NCI-H1048 (cell line): ENCODE results near the gene MS4A18.
A peak's percentile ranks its signal among the peaks of the same experiment; 100 is the strongest.

ENCODE experiments used
- DNase-seq: peaks from one replicate; lab custom pipeline; 2025; lab: John Stamatoyannopoulos, UW

Gene MS4A18

DNA sequence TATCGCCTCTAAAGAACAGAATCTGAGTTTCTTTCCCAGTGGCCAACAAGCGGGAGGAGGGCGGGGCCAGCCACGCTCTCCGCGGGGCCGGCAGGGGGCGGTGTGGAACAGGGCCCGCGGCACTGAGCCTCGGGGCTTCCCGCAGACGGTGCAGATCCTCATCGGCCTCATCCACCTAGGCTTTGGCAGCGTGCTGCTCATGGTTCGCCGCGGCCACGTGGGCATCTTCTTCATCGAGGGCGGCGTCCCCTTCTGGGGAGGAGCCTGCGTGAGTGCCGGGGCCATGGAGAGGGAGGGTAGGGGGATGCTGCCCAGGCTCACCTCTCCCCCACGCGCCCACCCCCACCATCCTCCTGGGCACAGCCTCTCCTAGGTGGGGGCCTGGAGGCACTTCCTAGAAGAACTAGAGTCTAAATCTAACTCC, 42.9 kb downstream of the MS4A18 start:
- no peak for DNase-seq

DNA sequence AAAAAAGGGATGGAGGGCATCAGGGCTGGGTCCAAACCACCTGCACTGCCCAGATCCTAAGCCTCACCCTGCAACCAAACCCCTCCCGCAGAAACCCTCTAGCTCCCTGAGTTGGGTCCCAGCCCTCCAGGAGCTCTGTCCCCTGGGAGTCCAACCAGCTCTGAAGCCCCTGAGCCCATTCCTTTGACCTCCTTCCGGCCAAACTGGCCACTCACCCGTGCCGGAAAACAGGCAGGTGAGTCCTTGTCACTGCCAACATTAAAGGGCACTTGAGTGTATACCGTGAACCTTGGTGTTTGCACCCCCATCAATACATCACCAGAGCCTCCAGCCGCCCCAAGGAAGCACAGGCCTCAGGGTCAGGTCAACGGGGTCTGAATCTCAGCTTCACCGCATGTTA, 43.7 kb downstream of the MS4A18 start:
- DNase-seq = no peak

DNA sequence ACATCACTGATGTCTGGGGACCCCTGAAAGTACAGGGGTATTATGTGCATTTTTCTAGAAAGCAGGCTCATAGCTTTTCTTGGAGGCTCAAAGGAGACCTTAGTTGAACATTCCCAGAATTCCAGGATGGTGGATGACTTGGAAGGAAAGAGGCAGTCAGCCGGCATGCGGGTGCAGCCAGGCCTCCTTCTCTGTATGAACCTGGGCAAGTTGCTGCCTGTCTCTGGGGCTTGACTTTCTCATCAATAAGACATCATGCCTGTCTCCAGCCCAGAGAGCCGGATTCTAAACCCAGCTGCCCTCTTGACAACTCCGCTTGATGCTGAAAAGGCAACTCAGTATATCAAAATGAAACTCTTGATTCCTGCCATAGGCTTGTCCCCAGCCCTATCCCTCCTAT, 44.8 kb downstream of the MS4A18 start:
- DNase-seq = no peak

DNA sequence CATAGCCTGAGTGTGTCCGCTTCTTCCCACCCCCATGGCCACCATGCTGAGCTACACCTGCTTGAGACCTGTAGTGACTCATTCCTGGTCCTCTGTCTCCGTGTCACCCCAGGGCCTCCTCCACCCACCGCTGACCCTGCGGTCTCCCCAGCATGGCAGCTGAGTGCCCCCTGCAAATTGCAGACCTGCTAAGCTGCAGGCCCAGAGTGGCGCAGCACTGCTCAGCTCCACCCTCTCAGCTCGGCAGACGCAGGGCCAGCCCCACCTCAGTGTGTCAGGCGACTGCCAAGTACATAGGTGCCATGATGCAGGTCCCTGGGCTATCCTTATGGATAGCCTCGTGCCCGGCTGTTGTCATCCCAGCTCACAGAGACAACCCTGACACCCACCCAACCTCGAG, 45.3 kb downstream of the MS4A18 start:
- DNase-seq = no peak

DNA sequence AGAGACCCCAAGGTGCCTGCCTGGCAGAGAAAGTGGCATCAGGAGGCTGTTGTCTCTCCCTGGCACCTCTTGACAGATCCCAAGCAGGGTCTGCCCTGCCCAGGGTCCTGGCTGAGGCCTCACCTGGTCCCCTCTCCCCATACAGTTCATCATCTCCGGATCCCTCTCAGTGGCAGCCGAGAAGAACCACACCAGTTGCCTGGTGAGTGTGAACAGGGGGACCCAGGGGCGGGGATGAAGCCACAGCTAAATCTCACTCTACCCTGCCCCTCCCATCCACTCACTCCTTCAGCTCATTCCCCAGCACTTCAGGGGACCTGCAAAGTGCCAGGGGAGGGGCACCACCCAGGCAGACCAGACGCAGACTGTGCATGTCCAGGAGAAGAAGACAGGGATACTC, 46.6 kb downstream of the MS4A18 start:
- DNase-seq = no peak

DNA sequence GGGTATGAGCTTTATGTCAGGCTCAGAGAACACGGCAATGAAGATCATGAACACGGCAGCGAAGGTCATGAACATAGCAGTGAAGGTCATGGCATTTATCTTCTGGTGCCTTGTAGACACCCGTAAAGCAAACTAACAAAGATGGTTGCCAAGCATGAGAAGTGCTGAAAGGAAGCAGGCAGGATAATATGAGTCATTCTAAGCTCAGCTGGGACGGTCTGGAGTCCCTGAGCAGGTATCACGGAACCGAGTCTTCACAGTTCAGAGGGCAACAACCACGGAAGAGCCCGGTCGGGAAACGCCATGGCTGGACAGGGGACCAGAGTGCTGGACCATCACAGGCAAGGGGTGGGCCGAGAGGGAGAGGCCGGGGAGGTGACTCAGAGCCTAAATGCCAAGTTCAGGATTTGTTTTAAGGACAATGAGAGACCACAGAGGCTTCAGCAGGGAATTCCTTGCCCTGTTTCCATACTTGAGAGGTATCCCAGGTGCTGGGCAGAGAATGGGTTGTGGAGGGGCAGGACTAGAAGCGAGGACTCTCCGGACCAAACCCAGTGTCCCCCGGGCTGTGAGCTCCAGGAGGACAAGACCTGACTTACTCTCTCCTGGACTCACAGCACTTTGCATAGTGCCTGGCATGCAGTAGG, 47.5 kb downstream of the MS4A18 start:
- DNase-seq = no peak

DNA sequence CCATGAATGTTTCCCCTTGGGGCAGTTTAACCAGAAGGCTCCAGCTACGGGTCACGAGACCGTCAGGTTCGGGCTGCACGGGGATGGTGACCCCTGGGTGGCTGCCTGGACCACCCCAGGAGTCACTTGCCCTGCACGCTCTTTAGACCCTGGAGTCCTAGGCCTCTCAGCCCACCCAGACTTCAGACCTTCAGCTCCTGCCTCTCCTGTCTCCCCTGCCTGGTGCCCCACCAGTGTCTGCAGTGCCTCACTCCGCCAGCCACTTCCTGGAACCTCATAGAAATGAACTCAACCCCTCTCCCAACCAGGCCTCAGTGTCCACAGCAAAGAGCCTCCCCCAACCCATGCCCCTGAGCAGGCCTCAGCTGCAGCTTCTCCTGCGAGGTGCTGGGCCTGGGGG, 48.1 kb downstream of the MS4A18 start:
- no peak for DNase-seq

DNA sequence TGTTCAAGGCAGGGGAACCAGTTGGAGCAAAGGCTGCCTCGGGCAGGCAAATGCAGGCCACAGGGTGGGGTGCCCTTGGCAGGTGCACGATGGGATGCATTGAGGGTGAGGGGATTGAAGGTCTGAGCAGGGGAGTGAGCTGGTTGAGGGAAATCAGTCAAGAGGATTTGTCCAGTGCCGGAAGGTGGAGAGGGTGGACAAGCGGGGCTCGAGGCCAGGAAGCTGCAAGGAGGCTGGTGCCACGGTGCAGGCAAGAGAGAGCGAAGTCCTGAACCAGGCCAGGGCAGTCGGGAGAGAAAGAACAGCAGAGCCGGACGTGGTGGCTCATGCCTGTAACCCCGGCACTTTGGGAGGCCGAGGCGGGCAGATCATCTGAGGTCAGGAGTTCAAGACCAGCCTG, 50.2 kb downstream of the MS4A18 start:
- no peak for DNase-seq

DNA sequence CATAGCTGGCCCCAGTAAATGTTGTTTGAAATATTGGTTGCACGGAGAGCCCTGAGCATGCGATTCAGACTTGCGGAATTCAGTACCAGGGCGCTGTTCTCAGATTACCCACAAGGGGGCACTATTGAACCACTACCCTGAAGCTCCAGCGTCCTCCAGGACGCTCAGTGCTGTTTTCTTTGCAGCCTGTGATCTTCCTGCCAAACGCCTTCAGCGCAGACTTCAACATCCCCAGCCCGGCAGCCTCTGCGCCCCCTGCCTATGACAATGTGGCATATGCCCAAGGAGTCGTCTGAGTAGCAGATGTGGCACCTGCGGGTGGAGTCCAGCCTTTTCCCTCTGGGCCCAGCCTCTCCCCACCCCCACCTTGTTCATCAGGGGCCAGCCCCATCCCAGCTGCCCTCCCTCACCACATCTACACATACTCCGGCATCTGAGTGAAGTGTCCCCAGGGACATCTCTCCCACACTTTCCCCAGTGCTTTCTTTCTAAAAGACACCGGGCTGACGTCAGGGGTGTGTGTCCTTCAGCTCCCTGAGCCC, 51.0 kb downstream of the MS4A18 start:
- peak; percentile 47 for DNase-seq

DNA sequence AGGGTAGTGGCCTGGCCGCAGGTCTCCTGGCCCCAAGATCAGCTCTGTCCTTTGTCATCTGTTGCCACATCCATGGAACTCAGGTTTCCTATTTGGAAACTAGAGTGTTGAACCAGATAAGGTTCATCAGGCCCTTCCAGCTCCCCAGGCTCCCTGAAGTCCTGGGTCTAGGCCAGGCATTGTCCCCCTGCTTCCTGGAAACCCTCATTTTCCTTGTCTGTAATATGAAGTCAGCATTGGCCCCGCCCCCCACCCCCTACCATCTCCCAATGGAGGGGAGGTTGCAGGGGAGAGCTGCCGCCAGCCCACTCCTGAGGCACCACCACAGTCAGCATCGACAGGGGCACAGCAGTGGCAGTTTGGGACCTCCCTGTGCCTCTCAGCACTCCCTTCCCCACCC, 51.6 kb downstream of the MS4A18 start:
- no peak for DNase-seq

DNA sequence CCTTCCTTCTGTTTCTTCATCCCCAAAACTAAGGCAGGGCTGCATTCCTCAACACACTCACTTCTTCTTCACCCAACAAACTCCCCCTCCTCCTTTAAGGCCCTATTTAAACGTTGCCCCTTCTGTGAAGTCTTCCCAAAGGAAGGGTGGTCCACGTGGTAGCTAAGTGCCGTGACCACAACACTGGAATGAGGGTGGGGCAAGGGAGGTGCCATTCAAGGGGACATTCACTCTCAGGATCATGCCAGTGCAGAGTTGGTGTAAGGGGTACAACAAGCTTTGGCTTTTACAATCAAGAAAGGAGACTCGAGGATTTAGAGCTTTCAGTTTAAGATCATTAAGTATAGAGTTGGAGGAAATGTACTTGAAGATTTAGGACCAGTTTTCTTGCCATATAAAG, 52.6 kb downstream of the MS4A18 start:
- DNase-seq = no peak

DNA sequence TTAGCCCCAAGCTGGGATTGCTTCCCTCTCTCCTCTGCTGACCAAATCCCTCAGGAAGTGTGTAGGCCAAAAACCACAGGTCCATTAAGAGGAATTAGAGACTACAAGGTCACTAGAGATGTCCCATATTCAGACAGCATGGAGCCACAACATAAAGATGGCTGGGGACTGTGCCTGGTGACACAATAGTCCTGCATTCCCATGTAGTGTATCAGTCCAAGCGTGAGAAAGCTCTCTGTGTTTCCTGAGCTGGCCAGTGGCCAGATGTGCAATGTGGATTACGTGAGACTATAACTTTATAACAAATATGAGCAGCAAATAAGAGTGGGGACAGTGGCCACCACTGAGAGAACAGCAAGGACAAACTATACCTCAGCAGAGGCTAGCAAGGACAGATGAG, 53.1 kb downstream of the MS4A18 start:
- no peak for DNase-seq

DNA sequence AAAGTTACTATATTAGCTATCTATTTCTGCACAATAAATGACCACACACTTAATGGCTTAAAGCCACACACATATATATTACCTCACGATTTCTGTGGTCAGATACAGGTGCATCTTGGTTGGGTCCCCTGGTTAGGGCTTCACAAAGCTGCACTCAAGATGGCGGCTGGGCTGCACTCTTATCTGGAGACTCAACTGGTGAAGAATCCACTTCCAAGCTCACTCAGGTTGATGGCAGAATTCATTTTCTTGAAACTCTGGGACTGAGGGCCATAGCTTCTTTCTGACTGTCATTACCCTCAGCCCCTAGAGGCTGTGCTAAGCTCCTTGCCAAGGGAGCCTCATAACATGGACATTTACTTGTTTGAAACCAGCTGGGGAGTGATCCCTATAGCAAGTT, 55.5 kb downstream of the MS4A18 start:
- no peak for DNase-seq

DNA sequence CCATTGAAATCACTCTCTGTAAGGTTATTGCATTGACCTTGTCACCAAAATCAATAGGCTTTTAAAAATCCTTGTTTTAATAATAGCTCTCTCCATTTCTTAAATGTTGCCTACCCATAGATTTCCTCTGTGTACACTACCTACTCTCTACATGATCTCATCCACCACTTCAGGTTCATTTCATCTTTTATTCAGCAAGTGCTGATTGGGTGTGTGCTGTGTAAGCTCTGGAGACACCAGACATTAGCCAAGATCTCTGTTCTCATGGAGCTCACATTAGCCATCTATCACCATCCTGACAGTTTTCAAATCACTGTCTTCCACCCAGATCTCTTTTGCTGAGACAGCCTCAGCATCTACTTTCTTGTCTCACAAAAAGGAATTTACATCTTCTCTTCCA, 56.3 kb downstream of the MS4A18 start:
- no peak for DNase-seq

DNA sequence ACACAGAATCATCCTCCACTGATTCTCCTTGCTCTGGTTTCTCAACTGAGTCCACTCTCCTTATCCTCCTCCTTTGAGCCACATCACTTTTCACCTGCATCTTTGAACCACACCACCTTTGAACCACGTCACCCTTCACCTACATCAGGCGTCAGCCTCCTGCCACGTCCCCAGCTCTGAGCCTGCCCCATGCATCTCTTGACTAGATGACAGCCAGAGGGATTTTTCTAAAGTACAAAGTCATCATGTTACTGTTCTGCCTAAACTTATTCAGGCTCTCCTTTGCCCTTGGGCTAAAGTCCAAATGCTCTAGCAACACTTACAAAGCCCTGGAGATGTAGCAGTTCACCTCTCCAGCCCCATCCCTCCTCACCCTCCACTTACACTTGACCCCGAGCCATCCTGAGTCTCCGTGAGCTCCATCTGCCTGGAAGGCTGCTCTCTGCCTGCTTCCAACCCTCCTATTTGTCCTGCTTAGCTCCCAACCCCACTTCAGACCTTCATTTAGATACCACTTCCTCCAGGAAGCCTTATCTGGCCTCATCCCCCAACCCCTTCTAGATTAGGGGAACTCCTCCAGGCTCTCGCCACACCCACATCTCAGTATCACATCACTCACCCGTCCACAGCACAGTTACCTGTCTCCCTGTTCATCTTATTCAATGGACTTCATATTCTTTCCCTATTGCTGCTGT, 56.9 kb downstream of the MS4A18 start:
- no peak for DNase-seq

DNA sequence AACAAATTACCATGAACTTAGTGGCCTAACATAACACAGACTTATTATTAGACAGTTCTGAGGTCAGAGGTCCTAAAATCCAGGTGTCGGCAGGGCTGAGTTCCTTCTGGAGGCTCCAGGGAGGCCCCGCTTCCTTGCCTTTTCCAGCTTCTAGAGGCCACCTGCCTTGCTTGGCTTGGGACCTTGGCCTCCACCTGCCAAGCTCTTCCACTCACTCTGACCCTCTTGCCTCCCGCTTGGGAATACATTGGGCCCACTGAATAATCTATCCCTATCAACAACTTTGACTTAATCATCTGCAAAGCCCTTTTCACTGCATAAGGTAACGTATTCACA, 57.4 kb downstream of the MS4A18 start:
- no peak for DNase-seq

DNA sequence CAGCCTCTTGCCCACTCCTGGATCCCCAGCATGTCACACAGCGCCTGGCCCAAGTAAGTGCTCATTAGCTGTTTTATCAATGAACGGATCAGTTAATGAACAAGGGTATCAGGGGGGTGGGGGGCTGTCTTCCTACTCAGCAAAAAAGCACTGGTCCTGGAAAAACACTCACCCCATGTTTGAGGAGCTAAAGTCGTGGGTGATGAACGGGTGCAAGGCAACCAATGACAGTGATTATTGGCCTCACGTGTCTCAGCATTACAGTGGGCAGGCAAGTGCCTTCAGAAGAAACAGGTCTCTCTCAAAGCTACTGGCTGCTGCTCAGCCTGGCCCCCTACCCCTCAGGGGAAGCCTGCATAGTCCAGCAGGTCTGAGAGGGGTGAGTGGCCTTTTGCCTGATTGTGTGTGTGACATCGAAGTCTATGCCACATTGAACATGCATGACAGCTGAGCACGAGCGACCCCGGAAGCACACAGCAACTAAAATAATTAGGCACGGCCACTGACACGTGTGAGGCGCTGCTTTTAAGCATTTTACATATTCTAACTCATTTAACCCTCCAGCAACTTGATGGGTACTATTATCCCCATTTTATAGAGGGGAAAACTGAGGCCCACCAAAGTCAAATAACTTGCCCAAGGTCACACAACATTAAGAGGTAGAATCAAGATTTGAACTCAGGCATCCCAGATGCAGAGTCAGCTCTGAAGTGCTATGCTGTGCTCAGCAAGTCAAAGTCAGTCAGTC, 58.0 kb downstream of the MS4A18 start:
- no peak for DNase-seq

DNA sequence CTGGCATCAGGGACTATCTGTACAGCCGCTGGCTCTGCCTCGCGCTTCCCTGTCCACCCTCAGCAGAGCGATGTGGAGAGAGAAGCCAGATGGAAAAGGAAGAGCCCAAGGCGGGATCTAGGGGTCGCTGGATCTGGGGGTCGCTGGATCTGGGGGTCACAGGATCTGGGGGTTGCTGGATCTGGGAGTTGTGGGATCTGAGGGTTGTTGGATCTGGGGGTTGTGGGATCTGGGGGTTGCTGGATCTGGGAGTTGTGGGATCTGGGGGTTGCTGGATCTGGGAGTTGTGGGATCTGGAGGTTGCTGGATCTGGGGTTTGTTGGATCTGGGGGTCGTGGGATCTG, 58.6 kb downstream of the MS4A18 start:
- no peak for DNase-seq

DNA sequence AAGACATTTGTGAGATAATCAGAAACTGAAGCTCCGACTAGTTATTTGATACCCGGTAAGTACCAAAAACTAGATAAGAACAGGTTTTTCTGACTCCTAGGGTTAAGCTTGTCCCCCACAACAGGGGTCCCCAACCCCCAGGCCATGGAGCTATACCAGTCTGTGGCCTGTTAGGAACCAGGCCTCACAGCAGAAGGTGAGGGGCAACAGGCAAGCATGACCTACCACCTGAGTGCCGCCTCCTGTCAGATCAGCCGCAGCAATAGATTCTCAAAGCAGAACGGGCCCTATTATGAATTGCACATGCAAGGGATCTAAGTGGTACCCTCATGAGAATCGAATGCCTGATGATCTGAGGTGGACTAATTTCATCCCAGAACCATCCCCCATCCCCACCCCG, 59.4 kb downstream of the MS4A18 start:
- no peak for DNase-seq

DNA sequence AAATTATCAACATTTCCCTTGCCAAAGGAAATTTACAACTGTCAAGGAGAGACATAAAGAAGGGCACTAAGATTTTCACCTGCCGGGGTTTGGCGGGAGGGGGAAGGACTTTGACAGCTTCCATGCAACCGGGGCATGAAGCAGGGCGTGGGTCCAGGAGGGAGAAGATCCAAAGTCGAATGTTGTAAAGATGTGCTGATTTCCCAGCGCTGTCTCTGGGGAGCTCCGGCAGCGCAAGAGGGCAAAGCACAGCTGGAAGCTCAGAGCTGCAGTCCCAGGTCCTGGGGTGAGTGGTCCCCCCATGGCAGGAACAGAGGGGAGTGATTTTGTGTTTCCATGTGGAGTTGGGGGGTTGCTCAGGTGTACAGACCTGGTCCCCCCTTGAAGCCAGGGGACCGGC, 60.6 kb downstream of the MS4A18 start, which contains the start of gene MS4A10:
Gene MS4A10 (plus strand): TSS at position 198 of the 400 bp plus-strand sequence. CDS start 5,003 bp downstream, outside the sequence.
- no peak for DNase-seq

DNA sequence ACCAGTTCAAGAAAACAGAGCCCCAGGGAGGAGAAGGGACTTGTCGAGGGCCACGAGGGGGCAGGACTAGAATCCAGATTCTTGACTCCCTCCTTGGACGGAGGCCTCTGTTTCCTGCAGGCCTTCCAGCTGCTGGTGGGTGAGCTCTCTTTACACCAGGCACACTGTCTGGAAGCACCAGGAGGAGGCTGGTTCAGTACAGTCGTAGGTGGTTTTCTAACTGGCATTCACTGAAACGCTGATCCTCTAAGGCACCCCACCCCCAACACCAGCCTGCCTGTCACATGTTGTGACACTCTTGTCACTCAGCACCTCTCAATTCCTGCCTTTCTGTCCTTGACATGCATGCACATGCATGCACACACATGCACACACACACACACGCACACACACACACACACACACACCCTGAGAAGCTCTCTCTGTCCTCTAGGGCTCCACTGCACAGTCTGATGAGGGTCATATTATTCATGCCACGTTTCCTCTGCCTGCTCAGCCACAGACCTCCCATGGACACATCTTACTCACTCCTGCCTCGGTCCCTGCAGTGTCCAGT, 61.4 kb downstream of the MS4A18 start:
- no peak for DNase-seq

DNA sequence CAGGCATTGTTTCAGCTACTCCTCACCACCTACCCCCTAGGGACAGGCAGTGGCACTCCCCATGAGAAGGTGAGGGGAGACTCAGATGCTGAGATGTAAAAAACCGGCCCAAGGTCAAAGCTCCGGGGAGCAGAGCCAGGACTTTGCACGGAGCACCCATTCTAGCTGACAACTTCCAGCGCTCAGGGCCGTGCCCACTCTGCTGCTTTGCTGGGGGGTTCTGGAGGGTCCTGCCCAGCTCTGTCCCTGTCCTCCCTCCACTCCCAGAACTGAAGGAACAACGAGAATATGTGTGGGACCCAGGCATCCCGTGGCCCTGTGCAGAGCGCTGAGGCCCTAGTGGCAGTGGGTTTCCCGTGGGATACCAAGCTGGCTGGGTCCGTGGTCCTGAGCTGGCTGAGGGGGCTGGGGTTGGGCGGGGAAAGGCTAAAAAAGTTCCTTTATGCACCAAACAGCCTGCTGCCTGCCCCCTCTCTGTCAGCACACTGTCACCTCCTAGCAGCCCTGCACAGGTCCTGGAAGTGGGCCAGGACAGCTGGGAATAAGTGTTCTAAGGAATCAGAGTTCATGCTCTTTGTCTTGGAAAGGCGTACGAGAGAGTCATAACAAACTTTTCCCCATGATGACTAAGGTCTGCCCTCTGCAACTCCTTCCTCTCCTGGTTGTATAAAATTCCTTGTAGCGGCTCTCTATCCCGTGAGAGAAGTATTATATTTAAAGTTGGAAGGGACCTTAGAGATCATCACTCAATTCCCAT, 62.5 kb downstream of the MS4A18 start:
- no peak for DNase-seq
